Retinal pigment epithelial cell (primary cell): ENCODE data around the gene KRT76.

Experiments
- DNase-seq: peaks from one replicate; pipeline ENCODE4 v3.0.0-alpha.2; 2010; ENCODE audit warnings: low read depth
- H3K4me3 ChIP-seq: 2 replicates; pipeline ENCODE4 v1.5.1; 2011; ENCODE audit warnings: mild to moderate bottlenecking, low read length, control low read depth, moderate library complexity
- TF ChIP-seq, protein P1 (sequence below): conservative IDR thresholded peaks from 2 replicates; pipeline ENCODE4 v1.5.1; 2011; ENCODE audit warnings: low read depth, low read length, control low read depth, inconsistent platforms

KRT76 gene

DNA sequence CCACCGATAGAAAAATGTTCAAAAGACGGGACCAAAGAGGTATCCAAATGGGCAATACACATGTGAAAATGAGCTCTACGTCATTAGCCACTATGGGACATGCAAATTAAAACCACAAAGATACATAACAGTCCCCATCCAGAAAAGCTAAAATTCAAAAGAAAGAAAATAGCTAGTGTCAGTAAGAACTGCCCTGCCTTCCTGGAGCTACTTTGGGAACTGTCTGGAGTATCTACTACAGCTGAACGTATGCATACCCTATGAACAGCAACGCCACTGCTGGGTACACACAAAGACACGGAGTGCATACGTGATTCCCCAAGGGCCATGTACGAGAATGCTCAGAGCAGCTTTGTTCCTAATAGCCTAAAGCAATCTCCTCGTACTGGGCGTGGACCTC, 48.0 kb downstream of the KRT76 start:
- no peak for DNase-seq
- TF ChIP-seq, protein P1, sequence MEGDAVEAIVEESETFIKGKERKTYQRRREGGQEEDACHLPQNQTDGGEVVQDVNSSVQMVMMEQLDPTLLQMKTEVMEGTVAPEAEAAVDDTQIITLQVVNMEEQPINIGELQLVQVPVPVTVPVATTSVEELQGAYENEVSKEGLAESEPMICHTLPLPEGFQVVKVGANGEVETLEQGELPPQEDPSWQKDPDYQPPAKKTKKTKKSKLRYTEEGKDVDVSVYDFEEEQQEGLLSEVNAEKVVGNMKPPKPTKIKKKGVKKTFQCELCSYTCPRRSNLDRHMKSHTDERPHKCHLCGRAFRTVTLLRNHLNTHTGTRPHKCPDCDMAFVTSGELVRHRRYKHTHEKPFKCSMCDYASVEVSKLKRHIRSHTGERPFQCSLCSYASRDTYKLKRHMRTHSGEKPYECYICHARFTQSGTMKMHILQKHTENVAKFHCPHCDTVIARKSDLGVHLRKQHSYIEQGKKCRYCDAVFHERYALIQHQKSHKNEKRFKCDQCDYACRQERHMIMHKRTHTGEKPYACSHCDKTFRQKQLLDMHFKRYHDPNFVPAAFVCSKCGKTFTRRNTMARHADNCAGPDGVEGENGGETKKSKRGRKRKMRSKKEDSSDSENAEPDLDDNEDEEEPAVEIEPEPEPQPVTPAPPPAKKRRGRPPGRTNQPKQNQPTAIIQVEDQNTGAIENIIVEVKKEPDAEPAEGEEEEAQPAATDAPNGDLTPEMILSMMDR: no peak
- no peak overlapping the region for H3K4me3 ChIP-seq

DNA sequence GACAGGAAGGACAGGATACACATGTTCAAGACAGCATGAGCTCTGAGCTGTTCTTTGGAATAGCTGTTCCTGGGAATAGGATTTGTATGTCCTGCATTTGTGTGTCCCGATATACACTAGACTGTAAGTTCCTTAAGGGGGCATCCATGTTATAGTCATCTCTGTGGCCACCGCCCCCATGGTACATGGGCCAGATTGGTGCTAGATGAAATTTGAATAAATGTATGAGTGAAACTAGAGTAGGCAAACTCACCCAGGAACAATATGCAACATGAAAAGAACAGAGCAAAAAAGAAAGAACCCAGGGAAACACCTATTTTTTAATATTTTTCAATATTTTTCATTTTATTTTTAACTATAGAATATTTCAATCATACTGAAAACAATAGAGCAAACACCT, 48.8 kb downstream of the KRT76 start:
- TF ChIP-seq, protein P1: no peak
- no peak for DNase-seq
- no peak overlapping the region for H3K4me3 ChIP-seq

DNA sequence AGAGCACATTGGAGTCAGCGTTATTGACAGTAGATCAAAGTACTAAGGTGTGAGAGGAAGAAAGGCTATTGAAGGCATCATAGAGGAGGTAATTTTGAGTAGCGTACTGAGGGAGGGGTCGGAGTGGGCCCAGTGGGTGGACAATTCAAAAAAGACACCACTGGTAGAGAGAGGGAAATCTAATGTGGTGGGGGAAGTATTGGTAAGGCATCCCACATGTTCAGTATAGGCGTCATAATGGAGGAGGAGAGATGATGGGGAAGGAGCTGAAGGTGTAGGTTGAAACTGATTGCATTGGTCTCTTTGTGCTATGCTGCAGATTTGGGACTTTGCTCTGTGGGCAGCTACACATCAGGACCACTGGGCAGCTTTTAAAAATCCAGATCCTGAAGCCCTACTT, 50.1 kb downstream of the KRT76 start:
- no peak overlapping the region for H3K4me3 ChIP-seq
- no peak for DNase-seq
- TF ChIP-seq, protein P1: no peak

DNA sequence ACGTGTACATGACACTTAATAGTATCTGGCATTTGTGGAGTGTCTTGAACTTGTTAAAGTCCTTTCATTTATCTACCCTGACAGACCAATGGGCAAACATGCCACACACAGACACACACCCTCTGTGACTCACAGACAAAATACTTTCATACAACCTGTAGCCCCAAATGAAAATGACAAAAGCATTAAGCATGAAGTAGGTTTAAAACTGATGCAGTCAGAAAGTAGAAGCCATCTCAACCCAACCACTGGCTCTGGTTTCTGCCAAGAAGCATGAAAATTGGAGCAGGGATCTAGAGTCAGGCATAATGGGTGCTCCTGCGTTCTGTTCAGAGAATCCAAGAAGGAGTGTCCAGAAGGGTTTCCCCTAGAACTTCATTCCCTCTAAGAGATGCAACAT, 50.7 kb downstream of the KRT76 start:
- TF ChIP-seq, protein P1: no peak
- H3K4me3 ChIP-seq: no peak overlapping the region
- DNase-seq: no peak

DNA sequence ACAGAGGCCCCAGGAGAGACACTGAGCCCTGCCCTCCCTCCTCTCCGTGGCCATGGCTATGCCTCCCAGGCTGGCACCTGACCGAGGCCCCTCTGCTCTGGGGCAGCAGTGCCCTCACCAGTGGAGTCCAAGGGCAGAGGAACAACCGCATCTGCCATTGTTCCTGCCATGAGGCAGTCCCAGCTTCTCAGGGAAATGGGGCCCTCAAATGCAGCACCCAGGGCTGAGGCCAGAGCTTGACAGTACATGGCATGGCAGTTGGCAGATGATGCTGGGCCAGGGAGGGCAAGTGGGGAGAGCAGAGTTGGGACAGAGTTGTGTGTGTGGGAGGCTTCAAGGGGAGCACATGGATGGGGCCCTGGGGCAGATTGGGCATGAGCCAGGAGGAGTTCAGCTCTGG, 52.8 kb downstream of the KRT76 start:
- no peak for DNase-seq
- TF ChIP-seq, protein P1: no peak
- no peak overlapping the region for H3K4me3 ChIP-seq

DNA sequence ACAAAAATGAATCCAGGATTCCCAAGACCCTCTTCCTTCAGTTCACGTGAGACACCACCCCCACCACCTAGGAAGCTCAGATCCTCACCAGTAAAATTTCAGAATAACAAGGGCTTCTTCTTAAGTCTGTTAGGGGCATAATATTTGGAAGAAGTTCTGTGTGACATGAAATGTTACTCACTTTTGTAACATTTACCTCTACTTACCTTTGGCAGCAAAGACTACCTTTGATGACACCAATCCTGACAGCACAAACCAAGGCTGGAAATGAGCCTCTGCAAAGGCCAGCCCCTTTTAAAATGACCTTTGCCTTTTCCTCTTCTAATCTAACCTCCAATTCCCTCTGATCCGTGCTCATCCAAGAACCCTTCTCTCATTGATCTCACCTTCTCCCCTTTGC, 54.5 kb downstream of the KRT76 start:
- no peak for DNase-seq
- no peak overlapping the region for H3K4me3 ChIP-seq
- TF ChIP-seq, protein P1: no peak

DNA sequence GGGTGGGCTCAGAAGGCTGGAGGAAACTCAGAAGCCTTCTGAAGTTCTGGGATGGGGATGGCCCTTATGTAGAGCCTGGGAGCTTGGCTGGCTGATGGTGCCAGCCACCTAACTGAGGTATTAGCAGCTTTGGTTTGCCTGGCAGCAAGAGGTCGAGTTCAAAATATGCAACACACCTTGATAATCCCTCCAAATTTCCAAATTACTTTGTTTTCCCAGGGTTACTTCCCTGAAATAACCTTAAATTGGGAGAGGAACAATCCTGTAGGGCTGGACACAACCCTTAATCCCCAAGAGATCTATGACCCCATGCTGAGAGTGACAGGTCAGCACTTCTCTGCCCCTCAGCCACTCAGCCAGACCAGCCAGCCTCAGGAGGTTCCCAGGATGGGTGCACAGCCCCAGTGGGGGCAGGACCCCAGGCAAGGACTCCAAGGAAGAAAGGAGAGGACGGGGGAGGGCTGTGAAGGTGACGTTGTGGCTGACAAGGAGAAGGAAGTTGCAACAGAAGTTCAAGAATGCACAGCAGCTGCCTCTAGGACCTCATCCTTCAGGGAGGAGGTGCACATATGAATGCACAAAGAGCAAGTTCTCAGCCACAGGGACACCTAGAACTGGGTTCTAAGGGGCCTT, 55.2 kb downstream of the KRT76 start:
- DNase-seq: no peak
- H3K4me3 ChIP-seq: no peak overlapping the region
- TF ChIP-seq, protein P1: no peak
